A172 (cell line): Measurements from ENCODE around the gene NAXD. TPM values are rescaled to one million over a fixed set of nuclear protein-coding genes. Genes with fewer than 3 reads are reported as not detected.
"Not testable (repeated sequence)": the region's sequence is repeated elsewhere in the genome, so short reads cannot be mapped to it uniquely, and the experiment has no call there.

Experiments
- DNase-seq: peaks from one replicate; pipeline ENCODE4 v3.0.0-alpha.2; 2015; ENCODE audit warnings: low spot score
- total RNA-seq: library from RNA; depleted of rRNA; stranded (reverse); fragments of >200 nt; shearing (Covaris generic); gene quantifications from 2 replicates; pipeline ENCODE4 v1.2.3, GENCODE V29; 2014

Gene NAXD
- total RNA-seq, 1 experiment from 2014 or later = 7.2 TPM

- DNase-seq = no peak
Observed at GRCh38 chr13:110643768-110644421, 28.6 kb downstream of the NAXD start.

- DNase-seq = peak; percentile 46
Observed at GRCh38 chr13:110644892-110645521, 29.7 kb downstream of the NAXD start.

GRCh38 chr13:110645750-110646149, 30.4 kb downstream of the NAXD start:
- no peak for DNase-seq

GRCh38 chr13:110646442-110647364, 31.4 kb downstream of the NAXD start:
- DNase-seq = no peak

- no peak for DNase-seq
Observed at GRCh38 chr13:110647365-110647737, 32.0 kb downstream of the NAXD start.

GRCh38 chr13:110648146-110648819, 32.9 kb downstream of the NAXD start:
- DNase-seq = no peak

GRCh38 chr13:110648848-110649421, 33.6 kb downstream of the NAXD start:
- no peak for DNase-seq

GRCh38 chr13:110649551-110649950, 34.2 kb downstream of the NAXD start:
- no peak for DNase-seq

- no peak for DNase-seq
Observed at GRCh38 chr13:110650436-110650835, 35.1 kb downstream of the NAXD start.

- no peak for DNase-seq
Observed at GRCh38 chr13:110651271-110651670, 35.9 kb downstream of the NAXD start.

GRCh38 chr13:110651726-110652230, 36.4 kb downstream of the NAXD start:
- DNase-seq = no peak

GRCh38 chr13:110652231-110652730, 36.9 kb downstream of the NAXD start:
- no peak for DNase-seq

GRCh38 chr13:110652764-110653163, 37.4 kb downstream of the NAXD start:
- no peak for DNase-seq

GRCh38 chr13:110653271-110653670, 37.9 kb downstream of the NAXD start:
- no peak for DNase-seq

GRCh38 chr13:110653851-110654250, 38.5 kb downstream of the NAXD start:
- DNase-seq = no peak

GRCh38 chr13:110657196-110657595, 41.9 kb downstream of the NAXD start:
- no peak for DNase-seq

- not testable (repeated sequence) for DNase-seq
Observed at GRCh38 chr13:110658218-110658911, 43.0 kb downstream of the NAXD start.

- no peak for DNase-seq
Observed at GRCh38 chr13:110661256-110661655, 45.9 kb downstream of the NAXD start.

GRCh38 chr13:110662091-110662490, 46.7 kb downstream of the NAXD start:
- no peak for DNase-seq

GRCh38 chr13:110662777-110663443, 47.6 kb downstream of the NAXD start:
- DNase-seq = no peak
